ENCODE measurements around the gene PLAC1. TPM values are rescaled to one million over a fixed set of nuclear protein-coding genes. Genes with fewer than 3 reads are reported as not detected.

Gene PLAC1
- total RNA-seq, 3 donors from 2014 or later (not counting 1 experiment from before 2014, with no cell fraction given), result not detected

DNA sequence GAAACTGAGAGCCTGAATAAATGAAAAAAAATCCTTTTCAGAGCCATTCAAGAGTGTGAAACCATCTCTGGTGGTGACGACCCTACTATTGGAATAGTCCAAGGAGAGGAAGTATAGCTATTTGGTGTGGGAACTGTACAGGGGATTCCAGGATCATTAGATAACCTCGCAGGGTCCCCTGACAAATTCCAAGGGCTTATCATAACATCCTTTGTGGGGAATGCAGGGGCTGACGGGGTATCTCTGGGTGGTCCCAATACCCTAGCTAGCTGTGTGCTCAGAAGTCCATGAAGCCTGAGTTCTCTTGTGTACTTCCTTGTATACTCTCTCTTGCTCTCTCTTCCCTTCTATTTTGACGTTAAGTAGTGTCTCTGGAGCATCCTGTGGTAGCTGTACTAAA, 13.8 kb upstream of the PLAC1 start:
- DNase-seq (no peak), ATAC-seq (no peak)
- no peaks in the 10 kb centered on the region for H3K27me3 ChIP-seq (ENCODE audit: control insufficient read depth, insufficient read depth, low read length)
- no peak for TF ChIP-seq CTCF (IDR thresholded peaks at IDR 0.05)
- no peak overlapping the region for H3K4me3 ChIP-seq (ENCODE audit: low read length)
- Mint-ChIP-seq H3K4me1 (peaks cover 0 to 16% of the 10 kb centered on the region in 2 donors), H3K27ac (no peak overlapping the region), H3K27me3 (ENCODE audit: low read depth in 2 of 2) (peaks cover 0 to 9% of the 10 kb centered on the region in 2 donors), H3K36me3 (no peaks in the 10 kb centered on the region), H3K9me3 (no peaks in the 10 kb centered on the region), H3K4me3 (no peak overlapping the region)
- H3K36me3 ChIP-seq (ENCODE audit: control insufficient read depth, insufficient read depth, low read length), result no peaks in the 10 kb centered on the region
- 91% methylated on average over 4 of the region's 4 CpGs for WGBS (ENCODE audit: insufficient coverage)
- no peaks in the 10 kb centered on the region for H3K9me3 ChIP-seq (ENCODE audit: control insufficient read depth, insufficient read depth, low read length)
- intact Hi-C loops (cut with micrococcal nuclease), result no loop called here
- H3K27ac ChIP-seq (ENCODE audit: low read length), result no peak overlapping the region
- H3K4me1 ChIP-seq (ENCODE audit: control insufficient read depth, insufficient read depth, low read length), result no peaks in the 10 kb centered on the region

- no peak for DNase-seq
- no peaks in the 10 kb centered on the region for H3K9me3 Mint-ChIP-seq
- Histone ChIP-seq H3K4me3 (ENCODE audit: low read length) (no peak overlapping the region), H3K27me3 (ENCODE audit: control insufficient read depth, insufficient read depth, low read length) (no peaks in the 10 kb centered on the region), H3K27ac (ENCODE audit: low read length) (no peak overlapping the region), H3K4me1 (ENCODE audit: control insufficient read depth, insufficient read depth, low read length) (no peaks in the 10 kb centered on the region), H3K36me3 (ENCODE audit: control insufficient read depth, insufficient read depth, low read length) (no peaks in the 10 kb centered on the region), H3K9me3 (ENCODE audit: control insufficient read depth, insufficient read depth, low read length) (no peaks in the 10 kb centered on the region)
- no peak for TF ChIP-seq CTCF (IDR thresholded peaks at IDR 0.05)
- 17% methylated on average over 2 of the region's 6 CpGs for WGBS (ENCODE audit: insufficient coverage)
- no peaks in the 10 kb centered on the region for H3K36me3 Mint-ChIP-seq
- H3K4me1 Mint-ChIP-seq, result peaks cover 0 to 16% of the 10 kb centered on the region in 2 donors
- H3K27me3 Mint-ChIP-seq (ENCODE audit: low read depth in 2 of 2), result peaks cover 0 to 15% of the 10 kb centered on the region in 2 donors
- intact Hi-C loops (cut with micrococcal nuclease), result no loop called here
- no peak for ATAC-seq
- H3K27ac Mint-ChIP-seq, result no peak overlapping the region
- H3K4me3 Mint-ChIP-seq, result no peak overlapping the region
Observed at GRCh38 chrX:134671294-134671693, 13.0 kb upstream of the PLAC1 start.

GRCh38 chrX:134670134-134670924, 12.1 kb upstream of the PLAC1 start:
- Mint-ChIP-seq H3K36me3 (no peaks in the 10 kb centered on the region), H3K9me3 (no peaks in the 10 kb centered on the region), H3K27ac (no peak overlapping the region), H3K27me3 (ENCODE audit: low read depth in 2 of 2) (peaks cover 0 to 20% of the 10 kb centered on the region in 2 donors), H3K4me3 (no peak overlapping the region), H3K4me1 (peaks cover 0 to 16% of the 10 kb centered on the region in 2 donors)
- intact Hi-C loops (cut with micrococcal nuclease), result no loop called here
- Histone ChIP-seq H3K4me3 (ENCODE audit: low read length) (no peak overlapping the region), H3K9me3 (ENCODE audit: control insufficient read depth, insufficient read depth, low read length) (no peaks in the 10 kb centered on the region), H3K27me3 (ENCODE audit: control insufficient read depth, insufficient read depth, low read length) (no peaks in the 10 kb centered on the region), H3K4me1 (ENCODE audit: control insufficient read depth, insufficient read depth, low read length) (no peaks in the 10 kb centered on the region), H3K27ac (ENCODE audit: low read length) (no peak overlapping the region), H3K36me3 (ENCODE audit: control insufficient read depth, insufficient read depth, low read length) (no peaks in the 10 kb centered on the region)
- no peak for TF ChIP-seq CTCF (IDR thresholded peaks at IDR 0.05)
- WGBS (ENCODE audit: insufficient coverage), result no CpG with 5 or more reads among the region's 1 CpG
- ATAC-seq (no peak), DNase-seq (no peak)
